Heart left ventricle (tissue), 16 donors: ENCODE measurements around the gene FCER1G. TPM values are rescaled to one million over a fixed set of nuclear protein-coding genes. Genes with fewer than 3 reads are reported as not detected.
A peak's percentile ranks its signal among the peaks of the same experiment; 100 is the strongest.

ENCODE experiments used
- ATAC-seq, 4 donors: fragments of 200-7000 bp; cut with Tn5 transposase; one replicate each; pipeline ENCODE4 v1.9.1; 2020 to 2022; ENCODE audit warnings: moderate library complexity in 4 of 4, mild to moderate bottlenecking in 3 of 4, moderate number of reproducible peaks in 1 of 4
- DNase-seq, 5 donors: peaks; one replicate each; pipeline ENCODE4 v3.0.0-alpha.2; 2020
- H3K27ac ChIP-seq, 12 donors: fragments of 200-600 bp; sonication (generic) in 4 of 12; one replicate each; pipeline versions ENCODE4 v1.5.0 to v1.8.0; 2016 to 2022; ENCODE audit warnings: mild to moderate bottlenecking in 2 of 12
- H3K27me3 ChIP-seq, 9 donors: fragments of 200-600 bp; sonication (generic) in 2 of 9; one replicate each; pipeline versions ENCODE4 v1.5.1 to v1.8.0; 2016 to 2022; ENCODE audit warnings: mild to moderate bottlenecking in 3 of 9
- H3K36me3 ChIP-seq, 9 donors: fragments of 200-600 bp; sonication (generic) in 2 of 9; one replicate each; pipeline versions ENCODE4 v1.5.0 to v1.8.0; 2018 to 2022; ENCODE audit warnings: mild to moderate bottlenecking in 2 of 9
- H3K4me1 ChIP-seq, 12 donors: fragments of 200-600 bp; sonication (generic) in 4 of 12; one replicate each; pipeline versions ENCODE4 v1.5.0 to v1.8.0; 2016 to 2022; ENCODE audit warnings: mild to moderate bottlenecking in 3 of 12
- H3K4me3 ChIP-seq, 12 donors: fragments of 200-600 bp; sonication (generic) in 4 of 12; one replicate each; pipeline versions ENCODE4 v1.5.0 to v1.8.0; 2017 to 2022; ENCODE audit warnings: mild to moderate bottlenecking in 9 of 12, moderate library complexity in 4 of 12
- H3K9me3 ChIP-seq, 12 donors: fragments of 200-600 bp; sonication (generic) in 4 of 12; one replicate each; pipeline versions ENCODE4 v1.5.0 to v1.8.0; 2016 to 2022; ENCODE audit warnings: mild to moderate bottlenecking in 1 of 12
- POLR2A ChIP-seq, 2 donors: fragments of 450-650 bp; IDR thresholded peaks; one replicate each; pipeline ENCODE4 v1.6.1; 2017; ENCODE audit warnings: antibody characterized with exemption in 2 of 2, mild to moderate bottlenecking in 2 of 2, moderate library complexity in 2 of 2
- WGBS, 4 donors: extraction: QIAGEN DNeasy Blood & Tissue Kit in 2 of 4; methylation state at CpG; one replicate each; pipeline versions ENCODE4 v1.1.5 to v1.1.7; 2013 to 2018; 5-methylcytosine and 5-hydroxymethylcytosine counted together
- intact Hi-C, 10 donors: fragments of 100-400 bp; cut with DNase I; formaldehyde crosslinking; loops; one replicate each; pipeline versions ENCODE4 v1.11.1 to v1.14.2; 2022
- polyA plus RNA-seq, 2 donors: library from polyadenylated mRNA; stranded (reverse); fragments of 200-250 nt; gene quantifications; one replicate each; pipeline ENCODE4 v1.2.3, GENCODE V29; 2013
- total RNA-seq, 9 donors: library from RNA; depleted of rRNA in 2 of 9; stranded (reverse); fragments of >200 nt in 2 of 9; fragmentation: NEBNext Ultra II Directional in 3 of 9; extraction: Animal tissue kit (Norgen Biotek cat#: 25700) in 3 of 9; gene quantifications; one replicate each; pipeline versions ENCODE4 v1.1.0 to v1.2.4, GENCODE V29; 2016 to 2023
- TF ChIP-seq, protein P1 (sequence below), 12 donors: fragments of 200-600 bp; sonication (generic) in 4 of 12; IDR thresholded peaks; one replicate each; pipeline versions ENCODE4 v1.5.0 to v1.8.0; 2018 to 2022; ENCODE audit warnings: antibody characterized with exemption in 12 of 12, mild to moderate bottlenecking in 5 of 12
- donor health status: ischemic (EF 13 %, LVEDD 7.1; RV severe dilation, severe dysfunction).
- donor health status: healthy with polysubstance abuse.
- donor health status: DM: no; HTN: yes; CAD: no.
- donor health status: DM: no; HTN: no; CAD: no.
- donor health status: ischemic (EF 25% LVEDD 6.9; RV normal size, moderate dysfunction).
- donor health status: ischemic (EF 25% LVEDD 5.7; RV mildly dilated, moderate dysfunction).
- donor health status: healthy.
- donor health status: DM: yes; HTN: yes; CAD: no.
- donor health status: ischemic (EF 35%, LVEDD 5.7; RV mildly dilated, moderate dysfunction).
- donor health status: nonischemic (EF 11% LVEDD 7.7; RV severe dilation, severe dysfunction).
- donor health status: DM: yes; HTN: yes; CAD: no.
- donor health status: PGD.
- donor health status: ischemic (EF 29% LVEDD 5.4; RV normal size, mild dysfunction).
- donor health status: nonischemic (EF 23%, LVEDD 6.1; RV moderate dilation, normal function).

FCER1G gene
- total and polyA plus RNA-seq, 11 donors, result 2.9 to 157 (median 17.1) TPM

DNA sequence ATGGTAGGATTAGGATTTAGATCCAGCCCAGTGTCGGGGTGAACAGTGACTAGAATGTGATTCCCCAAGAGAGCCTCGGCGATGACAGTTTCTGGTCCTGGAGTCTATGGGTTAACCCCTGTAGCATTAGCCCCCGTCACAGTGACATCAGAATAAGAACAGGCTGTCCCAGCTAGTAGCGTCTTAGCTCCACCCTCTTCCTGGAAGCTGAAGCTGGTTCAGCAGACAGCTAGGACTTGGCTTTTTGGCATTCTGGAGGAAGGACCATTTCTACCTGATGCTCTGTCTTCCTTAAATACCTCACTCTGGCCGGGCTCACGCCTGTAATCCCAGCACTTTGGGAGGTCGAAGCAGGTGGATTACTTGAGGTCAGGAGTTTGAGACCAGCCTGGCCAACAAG lies 7.9 kb upstream of the FCER1G start:
- intact Hi-C loops, result loop anchor here in 3 of 10 donors (5.0 kb wide), 1 partner anchor 175 kb away; no protein-coding TSS in a partner anchor
- TF ChIP-seq, protein P1, sequence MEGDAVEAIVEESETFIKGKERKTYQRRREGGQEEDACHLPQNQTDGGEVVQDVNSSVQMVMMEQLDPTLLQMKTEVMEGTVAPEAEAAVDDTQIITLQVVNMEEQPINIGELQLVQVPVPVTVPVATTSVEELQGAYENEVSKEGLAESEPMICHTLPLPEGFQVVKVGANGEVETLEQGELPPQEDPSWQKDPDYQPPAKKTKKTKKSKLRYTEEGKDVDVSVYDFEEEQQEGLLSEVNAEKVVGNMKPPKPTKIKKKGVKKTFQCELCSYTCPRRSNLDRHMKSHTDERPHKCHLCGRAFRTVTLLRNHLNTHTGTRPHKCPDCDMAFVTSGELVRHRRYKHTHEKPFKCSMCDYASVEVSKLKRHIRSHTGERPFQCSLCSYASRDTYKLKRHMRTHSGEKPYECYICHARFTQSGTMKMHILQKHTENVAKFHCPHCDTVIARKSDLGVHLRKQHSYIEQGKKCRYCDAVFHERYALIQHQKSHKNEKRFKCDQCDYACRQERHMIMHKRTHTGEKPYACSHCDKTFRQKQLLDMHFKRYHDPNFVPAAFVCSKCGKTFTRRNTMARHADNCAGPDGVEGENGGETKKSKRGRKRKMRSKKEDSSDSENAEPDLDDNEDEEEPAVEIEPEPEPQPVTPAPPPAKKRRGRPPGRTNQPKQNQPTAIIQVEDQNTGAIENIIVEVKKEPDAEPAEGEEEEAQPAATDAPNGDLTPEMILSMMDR (IDR thresholded peaks at IDR 0.05), result no peak
- peak in 1 of 2 donors; percentile 64 for TF ChIP-seq POLR2A (IDR thresholded peaks at IDR 0.05)
- peak overlapping the region; percentile 70 to 99 (median 84) for H3K27ac ChIP-seq
- peaks cover 6 to 68% (median 46%) of the 10 kb centered on the region in 12 donors for H3K4me1 ChIP-seq
- 47 to 58% (median 50%) methylated on average over 8 of the region's 8 CpGs for WGBS, 4 donors
- H3K9me3 ChIP-seq, result no peaks in the 10 kb centered on the region
- H3K27me3 ChIP-seq, result no peaks in the 10 kb centered on the region
- peak in 4 of 5 donors; percentile 63 to 82 (median 74) for DNase-seq
- peak overlapping the region in 5 of 12 donors; percentile 4 to 28 (median 16) for H3K4me3 ChIP-seq
- peaks cover 2 to 91% (median 88%) of the 10 kb centered on the region in 9 donors for H3K36me3 ChIP-seq
- ATAC-seq, result peak; percentile 76 to 80 (median 78)

DNA sequence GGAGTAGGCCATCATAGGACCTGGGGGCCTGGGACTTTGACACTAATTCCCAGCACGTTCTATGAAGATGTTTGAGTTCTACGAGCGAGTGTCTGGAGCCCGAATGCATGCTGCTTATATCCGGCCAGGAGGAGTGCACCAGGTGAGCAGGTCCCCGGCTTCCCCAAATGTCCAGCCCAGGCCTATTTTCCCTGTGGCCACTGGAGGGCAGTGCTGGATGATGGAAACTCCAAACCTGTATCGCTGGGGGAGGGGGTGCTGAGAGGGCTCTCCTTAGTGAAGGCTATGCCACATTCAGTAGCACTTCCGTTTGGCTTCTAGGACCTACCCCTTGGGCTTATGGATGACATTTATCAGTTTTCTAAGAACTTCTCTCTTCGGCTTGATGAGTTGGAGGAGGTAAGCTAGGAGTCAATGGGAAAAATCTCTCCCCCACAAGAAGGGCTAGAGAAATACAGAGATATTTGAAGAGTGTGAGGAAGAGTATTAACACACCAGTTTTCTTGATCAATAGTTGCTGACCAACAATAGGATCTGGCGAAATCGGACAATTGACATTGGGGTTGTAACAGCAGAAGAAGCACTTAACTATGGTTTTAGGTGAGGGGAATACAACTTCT lies 5.2 kb upstream of the FCER1G start:
- Histone ChIP-seq H3K9me3 (no peaks in the 10 kb centered on the region), H3K4me1 (peaks cover 0 to 49% (median 27%) of the 10 kb centered on the region in 12 donors), H3K27me3 (no peaks in the 10 kb centered on the region), H3K27ac (peak overlapping the region in 5 of 12 donors; percentile 28 to 98 (median 88)), H3K4me3 (no peak overlapping the region), H3K36me3 (peaks cover 4 to 100% (median 99%) of the 10 kb centered on the region in 9 donors)
- 32 to 45% (median 36%) methylated on average over 10 to 11 of the region's 11 CpGs for WGBS, 4 donors
- DNase-seq (peak; percentile 76 to 86 (median 82)), ATAC-seq (peak; percentile 21 to 76 (median 58))
- TF ChIP-seq POLR2A (IDR thresholded peaks at IDR 0.05), result peak in 1 of 2 donors; percentile 13
- TF ChIP-seq, protein P1 (IDR thresholded peaks at IDR 0.05), result peak; percentile 76 to 91 (median 87)
- intact Hi-C loops, result loop anchor here in 8 of 10 donors (1.0 to 5.0 kb wide), 3 partner anchors 15 to 172 kb away; no protein-coding TSS in a partner anchor

DNA sequence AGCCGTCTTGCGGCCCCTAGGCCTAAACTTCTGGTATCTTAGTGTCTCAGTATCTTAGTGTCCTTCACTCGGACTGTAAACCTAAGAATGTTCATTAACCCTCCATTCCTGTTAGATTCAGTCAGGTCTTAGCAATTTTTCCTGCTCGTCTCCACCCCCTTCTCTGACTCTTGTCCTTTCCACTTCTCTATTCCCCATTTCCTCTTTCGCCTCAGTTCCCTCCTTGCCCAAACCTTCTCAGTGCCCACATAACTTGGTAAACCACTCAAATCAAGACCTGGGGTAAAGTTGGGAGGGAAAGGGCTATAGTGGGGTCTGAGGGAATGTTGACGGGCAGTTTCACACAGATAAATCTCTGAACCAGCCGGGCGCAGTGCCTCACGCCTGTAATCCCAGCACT lies 726 bp upstream of the FCER1G start:
- Histone ChIP-seq H3K27ac (peak overlapping the region in 5 of 12 donors; percentile 23 to 96 (median 44)), H3K36me3 (peaks cover 4 to 69% (median 56%) of the 10 kb centered on the region in 9 donors), H3K27me3 (no peaks in the 10 kb centered on the region), H3K4me1 (peaks cover 0 to 38% (median 7%) of the 10 kb centered on the region in 12 donors), H3K9me3 (no peaks in the 10 kb centered on the region), H3K4me3 (peak overlapping the region in 2 of 12 donors; percentile 48 to 63)
- ATAC-seq (peak in 1 of 4 donors; percentile 29), DNase-seq (no peak)
- TF ChIP-seq POLR2A (IDR thresholded peaks at IDR 0.05), result no peak
- TF ChIP-seq, protein P1 (IDR thresholded peaks at IDR 0.05), result no peak
- 90 to 92% (median 91%) methylated on average over 9 of the region's 9 CpGs for WGBS, 4 donors
- intact Hi-C loops, result loop anchor here in 3 of 10 donors (5.0 kb wide), 1 partner anchor 168 kb away; no protein-coding TSS in a partner anchor
